22Rv1 (cell line): ENCODE data around the gene LCN10.
"Not testable (repeated sequence)": the region's sequence is repeated elsewhere in the genome, so short reads cannot be mapped to it uniquely, and the experiment has no call there.

Experiments
- H3K27ac ChIP-seq: fragments of 450-650 bp; 2 replicates; pipeline ENCODE4 v1.5.1; 2017
- CTCF ChIP-seq: fragments of 450-650 bp; IDR thresholded peaks from 2 replicates; pipeline ENCODE4 v1.5.1; 2017; ENCODE audit warnings: mild to moderate bottlenecking
- ZFX ChIP-seq: fragments of 450-650 bp; IDR thresholded peaks from 2 replicates; pipeline ENCODE4 v1.6.1; 2017; ENCODE audit warnings: antibody characterized with exemption, borderline replicate concordance

LCN10 gene

GRCh38 chr9:136709454-136710109 is 33.2 kb downstream of the LCN10 start:
- TF ChIP-seq ZFX (no peak), CTCF (no peak)

GRCh38 chr9:136707849-136708517 is 34.8 kb downstream of the LCN10 start:
- TF ChIP-seq ZFX (no peak), CTCF (no peak)
- no peak overlapping the region for H3K27ac ChIP-seq

More at GRCh38 chr9:136709454-136710109, 33.2 kb downstream of the LCN10 start:
- no peak overlapping the region for H3K27ac ChIP-seq

GRCh38 chr9:136707011-136707410 is 35.7 kb downstream of the LCN10 start:
- TF ChIP-seq CTCF, result no peak
- H3K27ac ChIP-seq, result no peak overlapping the region

GRCh38 chr9:136705564-136705963 is 37.2 kb downstream of the LCN10 start:
- TF ChIP-seq CTCF (no peak), ZFX (no peak)
- H3K27ac ChIP-seq, result no peak overlapping the region

- H3K27ac ChIP-seq, result not testable (repeated sequence)
Measured at GRCh38 chr9:136704741-136705140, 38.0 kb downstream of the LCN10 start.

GRCh38 chr9:136703276-136703860 is 39.4 kb downstream of the LCN10 start:
- no peak overlapping the region for H3K27ac ChIP-seq
- TF ChIP-seq ZFX (no peak), CTCF (no peak)

GRCh38 chr9:136701668-136702053 is 41.1 kb downstream of the LCN10 start:
- no peak overlapping the region for H3K27ac ChIP-seq
- TF ChIP-seq CTCF (no peak), ZFX (no peak)
